ENCODE data around the gene BICD1. TPM values are rescaled to one million over a fixed set of nuclear protein-coding genes. Genes with fewer than 3 reads are reported as not detected.
A peak's percentile ranks its signal among the peaks of the same experiment; 100 is the strongest.

Gene BICD1
- total and polyA plus RNA-seq, 4 donors: 0.46 to 3.4 (median 1.1) TPM

GRCh38 chr12:32366714-32367113 is 260.1 kb downstream of the BICD1 start:
- Histone ChIP-seq H3K4me1 (ENCODE audit: control insufficient read depth in 4 of 4, insufficient read depth in 4 of 4, low read length in 3 of 4) (peaks cover 0 to 8% (median 5%) of the 10 kb centered on the region in 4 donors), H3K9me3 (ENCODE audit: control insufficient read depth in 4 of 4, low read length in 3 of 4) (no peaks in the 10 kb centered on the region), H3K27me3 (ENCODE audit: control insufficient read depth in 4 of 4, insufficient read depth in 4 of 4, low read length in 3 of 4) (no peaks in the 10 kb centered on the region), H3K36me3 (ENCODE audit: control insufficient read depth in 4 of 4, insufficient read depth in 3 of 4, low read depth in 1 of 4, low read length in 3 of 4) (no peaks in the 10 kb centered on the region), H3K27ac (ENCODE audit: low read depth in 1 of 2, low read length in 2 of 2) (peak overlapping the region in 1 of 2 donors; percentile 12), H3K4me3 (ENCODE audit: low read depth in 1 of 3, low read length in 3 of 3) (no peak overlapping the region), H3K9ac (ENCODE audit: low read depth in 1 of 2, low read length in 2 of 2) (no peak overlapping the region)
- TF ChIP-seq NR2F2 (IDR thresholded peaks at IDR 0.05): no peak
- TF ChIP-seq, protein P1, sequence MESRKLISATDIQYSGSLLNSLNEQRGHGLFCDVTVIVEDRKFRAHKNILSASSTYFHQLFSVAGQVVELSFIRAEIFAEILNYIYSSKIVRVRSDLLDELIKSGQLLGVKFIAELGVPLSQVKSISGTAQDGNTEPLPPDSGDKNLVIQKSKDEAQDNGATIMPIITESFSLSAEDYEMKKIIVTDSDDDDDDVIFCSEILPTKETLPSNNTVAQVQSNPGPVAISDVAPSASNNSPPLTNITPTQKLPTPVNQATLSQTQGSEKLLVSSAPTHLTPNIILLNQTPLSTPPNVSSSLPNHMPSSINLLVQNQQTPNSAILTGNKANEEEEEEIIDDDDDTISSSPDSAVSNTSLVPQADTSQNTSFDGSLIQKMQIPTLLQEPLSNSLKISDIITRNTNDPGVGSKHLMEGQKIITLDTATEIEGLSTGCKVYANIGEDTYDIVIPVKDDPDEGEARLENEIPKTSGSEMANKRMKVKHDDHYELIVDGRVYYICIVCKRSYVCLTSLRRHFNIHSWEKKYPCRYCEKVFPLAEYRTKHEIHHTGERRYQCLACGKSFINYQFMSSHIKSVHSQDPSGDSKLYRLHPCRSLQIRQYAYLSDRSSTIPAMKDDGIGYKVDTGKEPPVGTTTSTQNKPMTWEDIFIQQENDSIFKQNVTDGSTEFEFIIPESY (IDR thresholded peaks at IDR 0.05): no peak
- TF ChIP-seq YY1 (IDR thresholded peaks at IDR 0.05): no peak
- TF ChIP-seq MAX (IDR thresholded peaks at IDR 0.05): no peak
- TF ChIP-seq JUND (IDR thresholded peaks at IDR 0.05): no peak
- no peak for TF ChIP-seq HNF4G (IDR thresholded peaks at IDR 0.05)
- TF ChIP-seq ATF3 (IDR thresholded peaks at IDR 0.05): no peak
- TF ChIP-seq FOXA1 (IDR thresholded peaks at IDR 0.05): no peak
- no peak for TF ChIP-seq CTCF (IDR thresholded peaks at IDR 0.05; ENCODE audit: low read depth, low read length, missing input control)
- TF ChIP-seq, protein P2, sequence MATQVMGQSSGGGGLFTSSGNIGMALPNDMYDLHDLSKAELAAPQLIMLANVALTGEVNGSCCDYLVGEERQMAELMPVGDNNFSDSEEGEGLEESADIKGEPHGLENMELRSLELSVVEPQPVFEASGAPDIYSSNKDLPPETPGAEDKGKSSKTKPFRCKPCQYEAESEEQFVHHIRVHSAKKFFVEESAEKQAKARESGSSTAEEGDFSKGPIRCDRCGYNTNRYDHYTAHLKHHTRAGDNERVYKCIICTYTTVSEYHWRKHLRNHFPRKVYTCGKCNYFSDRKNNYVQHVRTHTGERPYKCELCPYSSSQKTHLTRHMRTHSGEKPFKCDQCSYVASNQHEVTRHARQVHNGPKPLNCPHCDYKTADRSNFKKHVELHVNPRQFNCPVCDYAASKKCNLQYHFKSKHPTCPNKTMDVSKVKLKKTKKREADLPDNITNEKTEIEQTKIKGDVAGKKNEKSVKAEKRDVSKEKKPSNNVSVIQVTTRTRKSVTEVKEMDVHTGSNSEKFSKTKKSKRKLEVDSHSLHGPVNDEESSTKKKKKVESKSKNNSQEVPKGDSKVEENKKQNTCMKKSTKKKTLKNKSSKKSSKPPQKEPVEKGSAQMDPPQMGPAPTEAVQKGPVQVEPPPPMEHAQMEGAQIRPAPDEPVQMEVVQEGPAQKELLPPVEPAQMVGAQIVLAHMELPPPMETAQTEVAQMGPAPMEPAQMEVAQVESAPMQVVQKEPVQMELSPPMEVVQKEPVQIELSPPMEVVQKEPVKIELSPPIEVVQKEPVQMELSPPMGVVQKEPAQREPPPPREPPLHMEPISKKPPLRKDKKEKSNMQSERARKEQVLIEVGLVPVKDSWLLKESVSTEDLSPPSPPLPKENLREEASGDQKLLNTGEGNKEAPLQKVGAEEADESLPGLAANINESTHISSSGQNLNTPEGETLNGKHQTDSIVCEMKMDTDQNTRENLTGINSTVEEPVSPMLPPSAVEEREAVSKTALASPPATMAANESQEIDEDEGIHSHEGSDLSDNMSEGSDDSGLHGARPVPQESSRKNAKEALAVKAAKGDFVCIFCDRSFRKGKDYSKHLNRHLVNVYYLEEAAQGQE (IDR thresholded peaks at IDR 0.05): no peak
- TF ChIP-seq GABPA (IDR thresholded peaks at IDR 0.05 in 1 of 2, conservative IDR thresholded peaks at IDR 0.05 in 1 of 2): no peak
- no peak for TF ChIP-seq HNF4A (conservative IDR thresholded peaks at IDR 0.05)
- TF ChIP-seq RXRA (IDR thresholded peaks at IDR 0.05): no peak
- no peak for TF ChIP-seq SP1 (IDR thresholded peaks at IDR 0.05)
- TF ChIP-seq TAF1 (conservative IDR thresholded peaks at IDR 0.05): no peak
- TF ChIP-seq FOXA2 (IDR thresholded peaks at IDR 0.05): no peak
- TF ChIP-seq RAD21 (IDR thresholded peaks at IDR 0.05): no peak
- TF ChIP-seq EGR1 (IDR thresholded peaks at IDR 0.05; ENCODE audit: low read depth in 2 of 2): no peak
- DNase-seq (ENCODE audit: low spot score): no peak
- 39% methylated on average over 1 of the region's 1 CpG for WGBS
